Ramos (cell line): ENCODE data around the gene A4GALT.
"Not testable (repeated sequence)": the region's sequence is repeated elsewhere in the genome, so short reads cannot be mapped to it uniquely, and the experiment has no call there.

Experiments
- in situ Hi-C: fragments of 300-500 bp; cut with MboI; formaldehyde crosslinking; loops from one replicate; pipeline ENCODE4 v1.14.3; 2022; ENCODE audit warnings: low sequenced_read_pairs; ENCODE audit not compliant: unreplicated experiment

The A4GALT gene

GRCh38 chr22:42720263-42721044 is at the start of gene A4GALT:
Gene A4GALT, minus strand, starts transcription at chr22:42720870. Its CDS starts 26,919 bp downstream, at chr22:42693951.
- in situ Hi-C loops = no loop called here

DNA sequence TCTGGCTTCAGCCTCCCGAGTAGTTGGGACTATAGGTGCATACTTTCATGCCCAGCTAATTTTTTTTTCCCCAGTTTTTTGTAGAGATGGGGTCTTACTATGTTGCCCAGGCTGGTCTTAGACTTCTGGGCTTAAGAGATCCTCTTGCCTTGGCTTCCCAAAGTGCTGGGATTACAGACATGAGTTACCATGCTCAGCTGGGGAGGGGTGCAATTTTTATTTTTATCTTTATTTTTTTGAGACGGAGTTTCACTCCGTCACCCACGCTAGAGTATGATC is 49.7 kb upstream of the A4GALT start:
- in situ Hi-C loops = no loop called here

- in situ Hi-C loops = loop anchor here (10.0 kb wide), 1 partner anchor 95 kb away; no protein-coding TSS in a partner anchor
These were observed 49.1 kb upstream of the A4GALT start for GRCh38 chr22:42769574-42770447.

DNA sequence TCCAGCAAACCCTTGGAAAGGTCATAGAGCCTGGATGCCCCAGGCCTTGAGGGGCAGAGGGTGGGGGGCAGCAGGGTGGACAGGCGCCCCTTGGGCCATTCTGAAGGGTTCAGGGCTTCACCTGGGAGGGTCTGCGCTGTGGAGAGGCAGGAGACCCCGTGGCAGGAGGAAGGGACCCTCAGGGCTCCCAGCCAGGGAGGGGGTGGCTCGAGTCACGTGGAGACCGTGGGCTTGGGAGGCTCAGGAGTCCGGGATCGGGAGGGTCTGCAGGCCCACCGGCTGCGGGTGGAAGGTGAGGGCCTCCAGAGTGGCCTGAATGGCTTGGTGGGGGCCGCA is 48.5 kb upstream of the A4GALT start:
- in situ Hi-C loops = loop anchor here (10.0 kb wide), 1 partner anchor 94 kb away; no protein-coding TSS in a partner anchor

- in situ Hi-C loops = loop anchor here (10.0 kb wide), 1 partner anchor 94 kb away; no protein-coding TSS in a partner anchor
These were observed 47.8 kb upstream of the A4GALT start for GRCh38 chr22:42768385-42769035.

- in situ Hi-C loops = loop anchor here (10.0 kb wide), 1 partner anchor 92 kb away; no protein-coding TSS in a partner anchor
These were observed 46.2 kb upstream of the A4GALT start for GRCh38 chr22:42766860-42767259.

DNA sequence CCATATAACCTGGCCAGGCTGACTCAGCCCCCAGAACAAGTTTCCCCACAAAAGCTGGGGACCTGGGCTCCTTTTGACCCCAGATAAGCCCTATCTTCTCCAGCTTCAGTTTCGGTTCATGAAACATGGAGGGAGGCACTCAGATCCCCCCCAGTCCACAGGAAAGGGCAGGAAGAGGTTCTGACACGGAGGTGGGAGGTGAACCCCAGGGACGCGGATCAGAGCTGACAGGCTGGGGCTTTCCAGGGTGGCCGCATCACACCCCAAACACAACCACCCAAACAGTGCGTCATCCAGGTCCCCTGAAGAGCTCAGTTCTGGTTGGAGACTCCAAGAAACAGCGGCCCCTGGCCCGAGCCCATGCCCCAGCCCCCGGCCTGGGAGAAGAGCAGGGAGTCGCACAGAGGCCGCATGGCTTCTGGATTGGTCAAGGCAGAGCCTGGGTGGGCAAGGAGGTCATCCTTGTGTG is 44.3 kb upstream of the A4GALT start:
- in situ Hi-C loops = loop anchor here (10.0 kb wide), 1 partner anchor 90 kb away; no protein-coding TSS in a partner anchor

DNA sequence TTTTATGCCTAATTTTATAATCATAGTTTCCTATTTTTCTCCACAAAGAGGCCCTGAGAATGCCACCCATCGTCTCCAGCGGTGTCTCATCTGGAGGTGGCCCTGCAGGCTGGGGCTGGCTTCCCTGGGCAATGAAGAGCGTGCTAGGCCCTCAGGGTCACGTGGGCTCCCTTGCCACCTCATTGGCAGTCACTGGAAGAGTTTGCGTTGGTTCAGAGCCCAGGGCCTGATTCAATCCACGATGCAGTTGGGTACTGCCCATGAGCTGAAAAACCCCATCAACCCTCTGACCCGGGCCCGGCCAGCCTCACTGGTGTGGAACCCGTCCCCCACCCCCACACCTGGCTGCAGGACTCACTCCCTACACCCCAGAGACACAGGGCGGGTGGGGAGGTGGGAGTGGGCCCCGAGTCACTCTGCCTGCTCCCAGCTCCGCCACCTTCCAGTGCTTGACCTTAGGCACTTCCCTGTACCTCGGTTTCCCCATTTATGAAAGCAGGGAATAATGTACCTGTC is 43.4 kb upstream of the A4GALT start:
- in situ Hi-C loops = loop anchor here (10.0 kb wide), 1 partner anchor 89 kb away; no protein-coding TSS in a partner anchor

DNA sequence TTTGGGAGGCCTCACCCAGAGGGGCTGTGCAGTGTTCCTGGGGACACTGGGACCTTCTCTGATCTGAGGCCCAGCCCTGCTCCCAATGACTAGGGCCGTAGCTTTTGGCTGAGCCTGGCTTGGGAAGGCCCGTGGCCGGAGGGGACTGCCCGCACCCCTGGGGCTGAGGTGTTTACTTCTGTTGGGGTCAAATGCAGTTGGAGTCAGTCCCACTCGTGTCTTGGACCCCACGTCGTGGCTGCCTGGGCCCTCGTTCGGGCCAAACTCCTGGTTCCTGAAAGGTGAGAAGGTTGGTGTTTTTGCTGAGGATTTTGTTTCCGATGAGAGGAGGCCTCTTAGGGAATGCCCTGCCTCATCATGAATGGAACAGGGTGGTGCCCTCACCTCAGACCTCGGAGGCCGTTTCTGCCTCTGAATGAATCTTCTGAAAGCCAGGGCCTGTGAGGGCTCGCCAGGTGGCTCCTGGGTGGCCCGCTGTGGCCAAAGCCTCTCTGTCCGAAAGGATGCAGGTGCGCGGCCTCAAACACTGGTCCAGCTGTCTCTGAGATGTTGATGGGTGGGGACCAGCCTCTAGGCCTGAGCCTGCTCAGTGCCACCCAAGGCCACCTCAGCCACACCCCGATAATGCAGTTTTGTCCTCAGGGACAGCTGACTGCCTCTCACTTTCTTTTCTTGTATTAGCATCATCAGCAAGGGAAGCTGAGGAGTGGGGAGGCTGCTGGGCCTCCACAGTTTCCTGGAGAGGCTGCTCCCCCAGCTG is 40.3 kb upstream of the A4GALT start:
- in situ Hi-C loops = loop anchor here (10.0 kb wide), 1 partner anchor 86 kb away; no protein-coding TSS in a partner anchor

- in situ Hi-C loops = no loop called here
These were observed 38.4 kb upstream of the A4GALT start for GRCh38 chr22:42758931-42759629.

DNA sequence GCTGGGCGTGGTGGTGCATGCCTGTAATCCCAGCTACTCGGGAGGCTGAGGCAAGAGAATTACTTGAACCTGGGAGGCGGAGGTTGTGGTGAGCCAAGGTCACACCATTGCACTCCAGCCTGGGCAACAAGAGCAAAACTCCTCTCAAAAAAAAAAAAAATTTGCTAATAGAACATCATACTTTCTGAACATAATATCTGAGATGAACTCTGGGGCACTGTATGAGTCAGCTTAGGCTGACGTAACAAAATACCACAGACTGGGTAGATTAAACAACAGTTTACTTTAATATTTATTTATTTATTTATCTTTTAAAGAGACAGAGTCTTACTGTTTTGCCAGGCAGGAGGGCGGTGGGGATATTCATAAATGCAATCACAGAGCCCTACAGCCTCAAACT is 34.9 kb upstream of the A4GALT start:
- in situ Hi-C loops = not testable (repeated sequence)

DNA sequence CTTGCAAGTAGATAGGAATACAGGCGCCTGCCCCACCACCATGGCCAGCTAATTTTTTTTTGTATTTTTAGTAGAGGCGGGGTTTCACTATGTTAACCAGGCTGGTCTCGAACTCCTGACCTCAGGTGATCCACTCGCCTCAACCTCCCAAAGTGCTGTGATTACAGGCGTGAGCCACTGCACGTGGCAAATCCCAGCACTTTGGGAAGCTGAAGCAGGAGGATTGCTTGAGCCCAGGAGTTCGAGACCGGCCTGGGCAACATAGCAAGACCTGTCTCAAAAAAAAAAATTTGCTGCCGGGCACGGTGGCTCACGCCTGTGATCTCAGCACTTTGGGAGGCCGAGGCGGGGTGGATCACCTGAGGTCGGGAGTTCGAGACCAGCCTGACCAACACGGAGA is 34.5 kb upstream of the A4GALT start:
- in situ Hi-C loops = not testable (repeated sequence)

GRCh38 chr22:42754658-42755057 is 34.0 kb upstream of the A4GALT start:
- in situ Hi-C loops = no loop called here

- in situ Hi-C loops = no loop called here
These were observed 32.2 kb upstream of the A4GALT start for GRCh38 chr22:42752912-42753311.

DNA sequence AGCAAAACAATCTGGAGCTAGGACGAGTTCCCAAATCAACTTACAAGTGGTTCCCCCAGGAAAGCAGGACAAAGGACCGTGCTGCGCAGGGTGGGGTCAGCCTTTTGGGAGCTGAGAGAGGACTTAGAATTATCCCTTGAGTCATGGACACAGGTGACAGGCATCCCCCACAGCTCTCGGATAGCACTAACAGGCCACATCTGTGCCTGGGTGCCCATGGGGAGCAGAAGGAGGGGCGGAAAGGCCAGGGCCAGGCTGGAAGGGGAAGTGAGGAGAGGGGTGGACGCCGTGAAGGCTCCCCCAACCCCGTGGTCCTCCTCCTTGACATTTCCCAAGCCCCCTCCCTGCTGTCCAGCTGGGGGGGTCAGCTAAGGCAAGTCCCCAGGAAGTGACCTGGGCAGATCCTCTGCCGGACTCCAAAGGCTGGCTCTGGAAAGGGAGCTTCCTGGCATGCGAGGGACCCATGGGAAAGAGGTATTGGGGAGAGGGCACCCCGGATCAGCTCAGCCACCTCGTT is 31.6 kb upstream of the A4GALT start:
- in situ Hi-C loops = no loop called here

- in situ Hi-C loops = not testable (repeated sequence)
These were observed 29.8 kb upstream of the A4GALT start for GRCh38 chr22:42750421-42750820.

- in situ Hi-C loops = no loop called here
These were observed 27.2 kb upstream of the A4GALT start for GRCh38 chr22:42747701-42748513.

DNA sequence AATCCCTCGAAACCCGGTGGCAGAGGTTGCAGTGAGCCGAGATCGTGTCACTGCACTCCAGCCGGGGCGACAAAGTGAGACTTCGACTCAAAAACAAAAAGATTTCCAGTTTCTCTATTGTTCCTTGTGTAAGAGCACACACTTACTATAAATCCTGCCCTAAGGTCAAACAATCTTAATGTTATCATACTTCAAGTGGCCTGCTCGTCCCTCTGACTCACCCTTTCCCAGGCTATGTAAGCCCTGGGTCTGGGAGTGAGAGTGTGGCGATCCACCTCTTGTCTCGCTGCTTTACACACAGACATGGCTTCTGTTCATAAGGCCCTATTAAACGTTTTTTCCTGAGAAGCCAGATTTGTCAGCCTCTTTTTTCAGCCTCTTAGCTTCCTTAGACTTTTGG is 24.4 kb upstream of the A4GALT start:
- in situ Hi-C loops = no loop called here
